HepG2 (cell line): ENCODE data around the gene HSCB. TPM values are rescaled to one million over a fixed set of nuclear protein-coding genes. Genes with fewer than 3 reads are reported as not detected.

Source experiments
- BATF2 ChIP-seq: sonication (generic); formaldehyde crosslinking; IDR thresholded peaks from 2 replicates; pipeline ENCODE4 v1.8.0; 2022; ENCODE audit warnings: mild to moderate bottlenecking, missing genetic modification reagents, moderate library complexity
- GLI4 ChIP-seq: sonication (generic); formaldehyde crosslinking; IDR thresholded peaks from 2 replicates; pipeline ENCODE4 v1.5.1; 2020; ENCODE audit warnings: missing genetic modification reagents, mild to moderate bottlenecking, moderate library complexity, borderline replicate concordance
- KDM2A ChIP-seq: sonication (generic); formaldehyde crosslinking; IDR thresholded peaks from 2 replicates; pipeline ENCODE4 v1.4.0; 2020; ENCODE audit warnings: low read depth, missing genetic modification reagents, borderline replicate concordance
- MEF2D ChIP-seq: sonication (generic); formaldehyde crosslinking; IDR thresholded peaks from 2 replicates; pipeline ENCODE4 v1.5.1; 2020; ENCODE audit warnings: mild to moderate bottlenecking, missing genetic modification reagents
- NPAS2 ChIP-seq: sonication (generic); formaldehyde crosslinking; IDR thresholded peaks from 2 replicates; pipeline ENCODE4 v1.8.0; 2022; ENCODE audit warnings: mild to moderate bottlenecking, missing genetic modification reagents, borderline replicate concordance
- NR2F6 ChIP-seq, 2 experiments: IDR thresholded peaks; 2 replicates each; pipeline ENCODE4 v1.6.1; 2016; ENCODE audit warnings: antibody characterized with exemption in 1 of 2, mild to moderate bottlenecking in 1 of 2
- TAF1 ChIP-seq: sonication (generic); formaldehyde crosslinking; IDR thresholded peaks from 2 replicates; pipeline ENCODE4 v1.4.0; 2020; ENCODE audit warnings: missing genetic modification reagents
- ZBTB38 ChIP-seq: sonication (generic); formaldehyde crosslinking; IDR thresholded peaks from 2 replicates; pipeline ENCODE4 v1.5.1; 2020; ENCODE audit warnings: mild to moderate bottlenecking, missing genetic modification reagents
- ZNF138 ChIP-seq: sonication (generic); formaldehyde crosslinking; IDR thresholded peaks from 2 replicates; pipeline ENCODE4 v1.5.0; 2020; ENCODE audit warnings: mild to moderate bottlenecking, low read depth, missing genetic modification reagents
- ZNF180 ChIP-seq: sonication (generic); formaldehyde crosslinking; IDR thresholded peaks from 2 replicates; pipeline ENCODE4 v1.4.0; 2020; ENCODE audit warnings: low read depth, missing genetic modification reagents, borderline replicate concordance
- ZNF260 ChIP-seq: sonication (generic); formaldehyde crosslinking; IDR thresholded peaks from 2 replicates; pipeline ENCODE4 v1.4.0; 2020; ENCODE audit warnings: missing genetic modification reagents, low read depth, mild to moderate bottlenecking, borderline replicate concordance
- ZNF264 ChIP-seq: sonication (generic); formaldehyde crosslinking; IDR thresholded peaks from 2 replicates; pipeline ENCODE4 v1.4.0; 2020; ENCODE audit warnings: missing genetic modification reagents
- ZNF607 ChIP-seq: sonication (generic); formaldehyde crosslinking; IDR thresholded peaks from 2 replicates; pipeline ENCODE4 v1.5.1; 2020; ENCODE audit warnings: missing genetic modification reagents, mild to moderate bottlenecking, borderline replicate concordance
- ZNF83 ChIP-seq: sonication (generic); formaldehyde crosslinking; IDR thresholded peaks from 2 replicates; pipeline ENCODE4 v1.4.0; 2020; ENCODE audit warnings: missing genetic modification reagents, mild to moderate bottlenecking, borderline replicate concordance
- ZNF839 ChIP-seq: sonication (generic); formaldehyde crosslinking; IDR thresholded peaks from 2 replicates; pipeline ENCODE4 v1.4.0; 2020; ENCODE audit warnings: missing genetic modification reagents, mild to moderate bottlenecking, borderline replicate concordance
- polyA plus RNA-seq, 8 experiments: library from polyadenylated mRNA; depleted of rRNA in 3 of 8; stranded (reverse) in 7 of 8; unstranded in 1 of 8; fragments of >200 nt; fragmentation: Illumina TruSeq in 4 of 8; extraction: Trizol in 4 of 8; gene quantifications; 2 replicates each; pipeline versions ENCODE4 v1.2.1 to v1.2.3, GENCODE V29; 2011 to 2016; ENCODE audit warnings: low read depth in 4 of 8, missing spikeins in 1 of 8, mixed read lengths in 1 of 8; ENCODE audit not compliant: insufficient read depth in 1 of 8
- total RNA-seq, 5 experiments: library from RNA; depleted of rRNA; stranded (reverse); fragments of >200 nt; fragmentation: Illumina TruSeq; extraction: Trizol; gene quantifications; 2 replicates each; pipeline ENCODE4 v1.2.3, GENCODE V29; 2016; ENCODE audit warnings: low read depth in 1 of 5
- TF ChIP-seq, protein P1 (sequence below): sonication (generic); formaldehyde crosslinking; IDR thresholded peaks from 2 replicates; pipeline ENCODE4 v1.5.1; 2020; ENCODE audit warnings: missing genetic modification reagents, mild to moderate bottlenecking, borderline replicate concordance
- TF ChIP-seq, protein P2 (sequence below): sonication (generic); formaldehyde crosslinking; IDR thresholded peaks from 2 replicates; pipeline ENCODE4 v1.5.1; 2020; ENCODE audit warnings: mild to moderate bottlenecking, missing genetic modification reagents, moderate library complexity
- TF ChIP-seq, protein P3 (sequence below): sonication (generic); formaldehyde crosslinking; conservative IDR thresholded peaks from 2 replicates; pipeline ENCODE4 v1.4.0; 2020; ENCODE audit warnings: missing genetic modification reagents

HSCB gene
- total and polyA plus RNA-seq, 2 of the 13 experiments (the other 11 are each of a cell fraction or from before 2014, with no cell fraction given): 15.4 to 20.9 TPM

GRCh38 chr22:28800308-28801041 is 58.6 kb downstream of the HSCB start, which contains the start of gene XBP1 (continued):
- TF ChIP-seq KDM2A (CRISPR knock-in tag) (peak; percentile 74), ZNF83 (0 out of 2 replicates have a peak, but pooled peaks have one; percentile 39), ZNF180 (no peak), ZNF264 (peak; percentile 26; the same call in 1 of the 2 replicates), NR2F6 (IDR thresholded peaks at IDR 0.05) (peak; percentile 43; the same call in 1 of the 2 replicates), NR2F6 (CRISPR knock-in tag; IDR thresholded peaks at IDR 0.05) (peak; percentile 74), BATF2 (CRISPR knock-in tag) (peak; percentile 82; the same call in 1 of the 2 replicates), MEF2D (CRISPR knock-in tag) (0 out of 2 replicates have a peak, but pooled peaks have one; percentile 41), ZBTB38 (peak; percentile 69), ZNF839 (CRISPR knock-in tag) (no peak), GLI4 (CRISPR knock-in tag) (peak; percentile 86; the same call in 1 of the 2 replicates), NPAS2 (no peak), ZNF607 (CRISPR knock-in tag) (peak; percentile 91), TAF1 (CRISPR knock-in tag) (peak; percentile 96), ZNF260 (CRISPR knock-in tag) (no peak), ZNF138 (CRISPR knock-in tag) (peak; percentile 85; the same call in 1 of the 2 replicates)
- TF ChIP-seq, protein P1, sequence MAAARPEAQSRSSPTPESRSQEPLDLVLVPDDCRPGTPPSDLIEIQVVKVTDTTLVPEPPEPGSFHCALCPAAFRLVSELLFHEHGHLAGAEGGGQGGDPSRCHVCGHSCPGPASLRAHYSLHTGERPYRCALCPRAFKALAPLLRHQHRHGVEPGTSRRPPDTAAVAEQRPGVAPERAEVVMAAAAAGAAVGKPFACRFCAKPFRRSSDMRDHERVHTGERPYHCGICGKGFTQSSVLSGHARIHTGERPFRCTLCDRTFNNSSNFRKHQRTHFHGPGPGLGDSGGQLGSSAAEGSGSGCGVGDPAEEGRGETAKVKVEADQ: peak; percentile 78; the same call in 1 of the 2 replicates
- TF ChIP-seq, protein P2, sequence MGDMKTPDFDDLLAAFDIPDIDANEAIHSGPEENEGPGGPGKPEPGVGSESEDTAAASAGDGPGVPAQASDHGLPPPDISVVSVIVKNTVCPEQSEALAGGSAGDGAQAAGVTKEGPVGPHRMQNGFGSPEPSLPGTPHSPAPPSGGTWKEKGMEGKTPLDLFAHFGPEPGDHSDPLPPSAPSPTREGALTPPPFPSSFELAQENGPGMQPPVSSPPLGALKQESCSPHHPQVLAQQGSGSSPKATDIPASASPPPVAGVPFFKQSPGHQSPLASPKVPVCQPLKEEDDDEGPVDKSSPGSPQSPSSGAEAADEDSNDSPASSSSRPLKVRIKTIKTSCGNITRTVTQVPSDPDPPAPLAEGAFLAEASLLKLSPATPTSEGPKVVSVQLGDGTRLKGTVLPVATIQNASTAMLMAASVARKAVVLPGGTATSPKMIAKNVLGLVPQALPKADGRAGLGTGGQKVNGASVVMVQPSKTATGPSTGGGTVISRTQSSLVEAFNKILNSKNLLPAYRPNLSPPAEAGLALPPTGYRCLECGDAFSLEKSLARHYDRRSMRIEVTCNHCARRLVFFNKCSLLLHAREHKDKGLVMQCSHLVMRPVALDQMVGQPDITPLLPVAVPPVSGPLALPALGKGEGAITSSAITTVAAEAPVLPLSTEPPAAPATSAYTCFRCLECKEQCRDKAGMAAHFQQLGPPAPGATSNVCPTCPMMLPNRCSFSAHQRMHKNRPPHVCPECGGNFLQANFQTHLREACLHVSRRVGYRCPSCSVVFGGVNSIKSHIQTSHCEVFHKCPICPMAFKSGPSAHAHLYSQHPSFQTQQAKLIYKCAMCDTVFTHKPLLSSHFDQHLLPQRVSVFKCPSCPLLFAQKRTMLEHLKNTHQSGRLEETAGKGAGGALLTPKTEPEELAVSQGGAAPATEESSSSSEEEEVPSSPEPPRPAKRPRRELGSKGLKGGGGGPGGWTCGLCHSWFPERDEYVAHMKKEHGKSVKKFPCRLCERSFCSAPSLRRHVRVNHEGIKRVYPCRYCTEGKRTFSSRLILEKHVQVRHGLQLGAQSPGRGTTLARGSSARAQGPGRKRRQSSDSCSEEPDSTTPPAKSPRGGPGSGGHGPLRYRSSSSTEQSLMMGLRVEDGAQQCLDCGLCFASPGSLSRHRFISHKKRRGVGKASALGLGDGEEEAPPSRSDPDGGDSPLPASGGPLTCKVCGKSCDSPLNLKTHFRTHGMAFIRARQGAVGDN (CRISPR knock-in tag): peak; percentile 94
- TF ChIP-seq, protein P3, sequence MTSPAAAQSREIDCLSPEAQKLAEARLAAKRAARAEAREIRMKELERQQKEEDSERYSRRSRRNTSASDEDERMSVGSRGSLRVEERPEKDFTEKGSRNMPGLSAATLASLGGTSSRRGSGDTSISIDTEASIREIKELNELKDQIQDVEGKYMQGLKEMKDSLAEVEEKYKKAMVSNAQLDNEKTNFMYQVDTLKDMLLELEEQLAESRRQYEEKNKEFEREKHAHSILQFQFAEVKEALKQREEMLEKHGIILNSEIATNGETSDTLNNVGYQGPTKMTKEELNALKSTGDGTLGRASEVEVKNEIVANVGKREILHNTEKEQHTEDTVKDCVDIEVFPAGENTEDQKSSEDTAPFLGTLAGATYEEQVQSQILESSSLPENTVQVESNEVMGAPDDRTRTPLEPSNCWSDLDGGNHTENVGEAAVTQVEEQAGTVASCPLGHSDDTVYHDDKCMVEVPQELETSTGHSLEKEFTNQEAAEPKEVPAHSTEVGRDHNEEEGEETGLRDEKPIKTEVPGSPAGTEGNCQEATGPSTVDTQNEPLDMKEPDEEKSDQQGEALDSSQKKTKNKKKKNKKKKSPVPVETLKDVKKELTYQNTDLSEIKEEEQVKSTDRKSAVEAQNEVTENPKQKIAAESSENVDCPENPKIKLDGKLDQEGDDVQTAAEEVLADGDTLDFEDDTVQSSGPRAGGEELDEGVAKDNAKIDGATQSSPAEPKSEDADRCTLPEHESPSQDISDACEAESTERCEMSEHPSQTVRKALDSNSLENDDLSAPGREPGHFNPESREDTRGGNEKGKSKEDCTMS (CRISPR knock-in tag): no peak
